GM21390 (cell line): ENCODE measurements around the gene CCL28.
"Not testable (repeated sequence)": the region's sequence is repeated elsewhere in the genome, so short reads cannot be mapped to it uniquely, and the experiment has no call there.

Source experiments
- ATAC-seq: cut with Tn5 transposase; IDR thresholded peaks from one replicate; pipeline ENCODE4 v1.9.1; 2021; ENCODE audit not compliant: unreplicated experiment

The CCL28 gene

DNA sequence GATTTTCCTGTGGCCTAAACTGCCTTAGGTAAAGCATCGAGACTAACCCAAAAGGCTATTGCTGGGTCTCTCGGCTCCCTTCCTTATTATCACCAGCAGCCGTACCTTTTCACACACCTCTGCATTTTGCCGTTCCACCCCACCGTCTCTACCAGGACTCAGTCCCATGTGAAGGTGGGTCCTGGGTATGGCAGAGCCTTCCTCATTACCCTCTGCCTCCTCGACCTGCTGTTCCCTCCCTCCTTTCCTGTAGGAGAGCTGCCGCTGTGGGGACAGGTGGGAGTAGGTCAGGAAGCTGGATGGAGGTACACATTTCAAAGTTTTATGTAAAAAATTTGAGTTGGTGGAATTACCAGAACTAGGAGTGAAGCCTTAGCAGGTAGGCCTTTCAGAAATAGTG lies 1.8 kb downstream of the CCL28 start:
- no peak for ATAC-seq

- ATAC-seq, result no peak
These were observed 2.4 kb downstream of the CCL28 start for GRCh38 chr5:43409809-43410271.

GRCh38 chr5:43402524-43403066 lies 9.6 kb downstream of the CCL28 start:
- not testable (repeated sequence) for ATAC-seq

GRCh38 chr5:43401827-43402226 lies 10.4 kb downstream of the CCL28 start:
- no peak for ATAC-seq

- ATAC-seq, result no peak
These were observed 12.1 kb downstream of the CCL28 start for GRCh38 chr5:43400082-43400481.

DNA sequence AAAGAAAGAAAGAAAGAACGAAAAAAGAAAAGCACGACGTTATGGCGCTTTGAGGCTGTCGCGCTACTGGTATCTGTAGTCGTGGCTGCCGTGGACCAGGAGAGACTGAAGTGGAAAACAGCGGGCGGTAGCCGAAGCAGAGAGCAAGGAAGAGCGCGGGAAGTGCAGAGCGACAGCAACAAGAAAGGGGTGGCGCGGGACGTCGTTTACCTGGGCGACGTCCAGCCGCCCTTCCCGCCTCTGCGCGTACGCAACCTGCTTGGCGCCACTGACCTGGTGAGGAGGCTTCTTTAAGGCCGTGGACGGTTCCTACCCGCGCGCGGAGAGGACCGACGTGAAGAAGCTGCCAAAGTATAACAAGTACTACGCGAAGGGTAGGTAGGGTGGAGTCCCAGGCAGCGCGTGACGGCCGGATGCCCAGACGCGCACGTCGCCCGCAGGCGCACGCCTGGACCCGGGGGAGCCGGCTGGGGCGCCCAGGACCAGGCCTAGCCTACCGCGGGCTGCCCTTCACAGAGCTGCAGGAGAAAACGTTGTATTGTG lies 15.4 kb downstream of the CCL28 start:
- peak; percentile 95 for ATAC-seq

- no peak for ATAC-seq
These were observed 21.7 kb downstream of the CCL28 start for GRCh38 chr5:43390471-43390870.

- no peak for ATAC-seq
These were observed 22.4 kb downstream of the CCL28 start for GRCh38 chr5:43389679-43390329.

DNA sequence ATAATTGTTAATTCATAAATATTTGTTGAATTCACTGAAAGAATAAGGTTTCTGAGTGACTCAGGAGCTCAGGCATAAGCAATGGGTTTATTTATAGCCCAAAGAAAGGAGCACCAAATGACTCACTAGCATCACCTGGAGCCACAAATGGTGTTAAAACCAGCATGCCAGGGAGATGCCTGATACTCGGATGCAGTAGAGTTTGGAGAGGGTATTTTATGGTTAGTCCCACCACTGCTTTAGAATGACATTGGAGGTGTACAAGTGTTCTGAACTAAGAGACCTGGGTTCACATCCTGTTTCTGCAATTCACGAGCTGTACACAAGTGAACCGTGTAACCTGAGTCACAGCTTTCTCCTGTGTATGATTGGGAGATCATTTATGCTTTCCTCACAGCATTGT lies 25.2 kb downstream of the CCL28 start:
- ATAC-seq, result peak; percentile 66

GRCh38 chr5:43376496-43377140 lies 35.6 kb downstream of the CCL28 start:
- no peak for ATAC-seq

DNA sequence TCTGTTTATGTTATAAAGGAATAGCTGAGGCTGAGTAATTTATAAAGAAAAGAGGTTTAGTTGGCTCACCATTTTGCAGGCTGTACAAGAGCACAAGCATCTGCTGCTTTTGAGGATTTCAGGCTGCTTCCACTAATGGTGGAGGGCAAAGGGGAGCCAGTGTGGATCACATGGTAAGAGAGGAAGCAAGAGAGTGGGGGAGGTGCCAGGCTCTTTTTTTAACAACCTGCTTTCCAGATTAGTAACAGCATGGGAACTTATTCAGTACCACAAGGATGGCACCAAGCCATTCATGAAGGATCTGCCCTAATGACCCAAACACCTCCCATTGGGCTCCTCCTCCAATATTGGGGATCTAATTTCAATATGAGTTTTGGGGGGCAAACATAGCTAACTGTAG lies 40.4 kb downstream of the CCL28 start:
- no peak for ATAC-seq

DNA sequence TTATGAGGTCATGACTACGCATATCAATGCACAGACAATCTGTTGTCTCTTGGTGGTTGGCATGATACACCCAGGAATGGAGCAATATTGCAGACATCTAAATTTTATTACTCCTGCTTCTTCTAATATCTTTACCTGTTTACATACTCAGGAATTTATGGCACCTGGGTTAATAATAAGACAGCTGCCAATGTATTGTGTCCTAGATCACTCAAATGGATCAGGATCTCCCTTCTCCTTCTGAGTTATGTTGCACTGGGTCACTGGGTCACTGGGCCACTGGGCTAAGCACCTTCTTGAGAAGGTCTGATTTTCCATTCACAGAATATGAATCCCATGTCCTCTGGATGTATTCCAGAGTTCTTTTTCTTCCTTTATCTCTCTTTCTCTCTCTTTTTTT lies 41.8 kb downstream of the CCL28 start:
- ATAC-seq, result no peak

- ATAC-seq, result no peak
These were observed 42.5 kb downstream of the CCL28 start for GRCh38 chr5:43369651-43370050.

GRCh38 chr5:43367909-43368669 lies 44.1 kb downstream of the CCL28 start:
- no peak for ATAC-seq

- no peak for ATAC-seq
These were observed 44.7 kb downstream of the CCL28 start for GRCh38 chr5:43367453-43367852.

- not testable (repeated sequence) for ATAC-seq
These were observed 45.4 kb downstream of the CCL28 start for GRCh38 chr5:43366680-43367246.

- not testable (repeated sequence) for ATAC-seq
These were observed 47.0 kb downstream of the CCL28 start for GRCh38 chr5:43365155-43365554.

GRCh38 chr5:43363445-43364152 lies 48.6 kb downstream of the CCL28 start:
- no peak for ATAC-seq

- no peak for ATAC-seq
These were observed 49.3 kb downstream of the CCL28 start for GRCh38 chr5:43362725-43363435.

DNA sequence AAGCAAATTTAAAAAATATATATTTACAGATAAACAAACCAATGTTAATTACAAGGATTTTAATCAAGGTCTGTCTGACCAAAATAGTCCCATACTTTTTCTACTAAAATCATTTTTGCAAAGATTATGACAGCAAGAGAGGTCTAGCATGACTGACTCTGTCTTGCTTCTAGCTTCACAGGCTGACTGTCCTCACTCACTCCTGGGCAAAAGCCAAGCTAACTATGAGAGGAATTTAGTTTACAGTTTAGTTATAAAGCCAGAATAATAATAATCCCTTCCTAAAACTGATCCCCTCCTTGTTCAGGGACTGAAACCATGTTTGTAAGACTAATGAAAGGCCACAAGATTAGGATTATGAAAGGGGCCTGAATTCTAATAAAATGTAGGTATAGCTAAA lies 53.5 kb downstream of the CCL28 start:
- no peak for ATAC-seq
